Heart left ventricle (tissue), 13 donors: ENCODE results near the gene GPC6.

ENCODE experiments used
- POLR2A ChIP-seq, 2 donors: fragments of 450-650 bp; IDR thresholded peaks; one replicate each; pipeline ENCODE4 v1.6.1; 2017; ENCODE audit warnings: antibody characterized with exemption in 2 of 2, mild to moderate bottlenecking in 2 of 2, moderate library complexity in 2 of 2
- TF ChIP-seq, protein P1 (sequence below), 12 donors: fragments of 200-600 bp; sonication (generic) in 4 of 12; IDR thresholded peaks; one replicate each; pipeline versions ENCODE4 v1.5.0 to v1.8.0; 2018 to 2022; ENCODE audit warnings: antibody characterized with exemption in 12 of 12, mild to moderate bottlenecking in 5 of 12
- donor health status: ischemic (EF 13 %, LVEDD 7.1; RV severe dilation, severe dysfunction).
- donor health status: DM: no; HTN: yes; CAD: no.
- donor health status: DM: no; HTN: no; CAD: no.
- donor health status: ischemic (EF 25% LVEDD 6.9; RV normal size, moderate dysfunction).
- donor health status: ischemic (EF 25% LVEDD 5.7; RV mildly dilated, moderate dysfunction).
- donor health status: ischemic (EF 35%, LVEDD 5.7; RV mildly dilated, moderate dysfunction).
- donor health status: nonischemic (EF 11% LVEDD 7.7; RV severe dilation, severe dysfunction).
- donor health status: DM: yes; HTN: yes; CAD: no.
- donor health status: PGD.
- donor health status: ischemic (EF 29% LVEDD 5.4; RV normal size, mild dysfunction).
- donor health status: nonischemic (EF 23%, LVEDD 6.1; RV moderate dilation, normal function).

GRCh38 chr13:93724187-93724586 lies 497.6 kb downstream of the GPC6 start:
- TF ChIP-seq, protein P1, sequence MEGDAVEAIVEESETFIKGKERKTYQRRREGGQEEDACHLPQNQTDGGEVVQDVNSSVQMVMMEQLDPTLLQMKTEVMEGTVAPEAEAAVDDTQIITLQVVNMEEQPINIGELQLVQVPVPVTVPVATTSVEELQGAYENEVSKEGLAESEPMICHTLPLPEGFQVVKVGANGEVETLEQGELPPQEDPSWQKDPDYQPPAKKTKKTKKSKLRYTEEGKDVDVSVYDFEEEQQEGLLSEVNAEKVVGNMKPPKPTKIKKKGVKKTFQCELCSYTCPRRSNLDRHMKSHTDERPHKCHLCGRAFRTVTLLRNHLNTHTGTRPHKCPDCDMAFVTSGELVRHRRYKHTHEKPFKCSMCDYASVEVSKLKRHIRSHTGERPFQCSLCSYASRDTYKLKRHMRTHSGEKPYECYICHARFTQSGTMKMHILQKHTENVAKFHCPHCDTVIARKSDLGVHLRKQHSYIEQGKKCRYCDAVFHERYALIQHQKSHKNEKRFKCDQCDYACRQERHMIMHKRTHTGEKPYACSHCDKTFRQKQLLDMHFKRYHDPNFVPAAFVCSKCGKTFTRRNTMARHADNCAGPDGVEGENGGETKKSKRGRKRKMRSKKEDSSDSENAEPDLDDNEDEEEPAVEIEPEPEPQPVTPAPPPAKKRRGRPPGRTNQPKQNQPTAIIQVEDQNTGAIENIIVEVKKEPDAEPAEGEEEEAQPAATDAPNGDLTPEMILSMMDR (IDR thresholded peaks at IDR 0.05): no peak
- no peak for TF ChIP-seq POLR2A (IDR thresholded peaks at IDR 0.05)
